AG04450 (cell line): ENCODE data around the gene ATG16L1. TPM values are rescaled to one million over a fixed set of nuclear protein-coding genes. Genes with fewer than 3 reads are reported as not detected.
"Not testable (repeated sequence)": the region's sequence is repeated elsewhere in the genome, so short reads cannot be mapped to it uniquely, and the experiment has no call there.

ENCODE experiments used
- CTCF ChIA-PET: fragments of 300-600, 350-600 bp; formaldehyde crosslinking; extraction: SDS; loops from one replicate; lab custom pipeline; 2022; ENCODE audit warnings: antibody characterized with exemption, inconsistent platforms; lab: Charles Lee
- POLR2A ChIA-PET: fragments of 350-600 bp; formaldehyde crosslinking; extraction: SDS; loops from one replicate; lab custom pipeline; 2021; ENCODE audit warnings: antibody characterized with exemption, inconsistent platforms; lab: Yijun Ruan, JAX
- DNase-seq: peaks from one replicate; pipeline ENCODE4 v3.0.0-alpha.2; 2011; ENCODE audit warnings: low read depth, low spot score
- H3K27ac ChIP-seq: one replicate; pipeline ENCODE4 v1.5.1; 2012; ENCODE audit warnings: low read depth, low read length, control low read depth
- H3K27me3 ChIP-seq: one replicate; pipeline ENCODE4 v1.6.0; 2012; ENCODE audit warnings: low read length; ENCODE audit not compliant: control insufficient read depth, insufficient read depth
- H3K4me3 ChIP-seq: 2 replicates; pipeline ENCODE4 v1.5.1; 2011; ENCODE audit warnings: mild to moderate bottlenecking, low read depth, low read length, control low read depth
- H3K9me3 ChIP-seq: 2 replicates; pipeline ENCODE4 v1.5.1; 2012; ENCODE audit warnings: low read length; ENCODE audit not compliant: control insufficient read depth, insufficient read depth
- polyA plus RNA-seq: library from polyadenylated mRNA; depleted of rRNA; stranded (reverse); fragments of >200 nt; gene quantifications from 2 replicates; pipeline ENCODE4 v1.2.3, GENCODE V29; 2011
- TF ChIP-seq, protein P1 (sequence below): IDR thresholded peaks from 2 replicates; pipeline ENCODE4 v1.5.1; 2011; ENCODE audit warnings: low read depth, low read length, control low read depth, inconsistent platforms

Gene ATG16L1
- polyA plus RNA-seq, 1 experiment: 32.8 TPM

DNA sequence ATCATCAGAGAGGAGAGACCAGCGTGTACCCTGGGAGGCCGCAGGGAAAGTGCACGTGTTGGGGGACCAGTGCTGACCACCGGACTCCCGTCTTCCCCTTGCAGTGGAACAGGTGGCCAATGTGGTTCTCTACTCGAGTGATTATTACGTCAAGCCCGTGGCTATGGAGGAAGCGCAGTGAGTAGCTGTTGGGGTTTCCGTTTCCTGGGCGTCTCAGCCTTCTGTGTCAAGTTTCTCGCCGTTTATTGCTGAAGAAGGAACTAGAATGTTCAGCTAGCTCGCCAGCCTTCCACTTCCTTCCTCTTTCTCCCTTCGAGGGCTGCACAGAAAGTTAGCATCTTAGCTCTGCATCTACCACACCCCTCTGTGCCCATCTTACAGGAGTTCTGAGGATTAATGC lies 80.1 kb downstream of the ATG16L1 start:
- POLR2A ChIA-PET: no interaction called here
- no peak for DNase-seq
- TF ChIP-seq, protein P1, sequence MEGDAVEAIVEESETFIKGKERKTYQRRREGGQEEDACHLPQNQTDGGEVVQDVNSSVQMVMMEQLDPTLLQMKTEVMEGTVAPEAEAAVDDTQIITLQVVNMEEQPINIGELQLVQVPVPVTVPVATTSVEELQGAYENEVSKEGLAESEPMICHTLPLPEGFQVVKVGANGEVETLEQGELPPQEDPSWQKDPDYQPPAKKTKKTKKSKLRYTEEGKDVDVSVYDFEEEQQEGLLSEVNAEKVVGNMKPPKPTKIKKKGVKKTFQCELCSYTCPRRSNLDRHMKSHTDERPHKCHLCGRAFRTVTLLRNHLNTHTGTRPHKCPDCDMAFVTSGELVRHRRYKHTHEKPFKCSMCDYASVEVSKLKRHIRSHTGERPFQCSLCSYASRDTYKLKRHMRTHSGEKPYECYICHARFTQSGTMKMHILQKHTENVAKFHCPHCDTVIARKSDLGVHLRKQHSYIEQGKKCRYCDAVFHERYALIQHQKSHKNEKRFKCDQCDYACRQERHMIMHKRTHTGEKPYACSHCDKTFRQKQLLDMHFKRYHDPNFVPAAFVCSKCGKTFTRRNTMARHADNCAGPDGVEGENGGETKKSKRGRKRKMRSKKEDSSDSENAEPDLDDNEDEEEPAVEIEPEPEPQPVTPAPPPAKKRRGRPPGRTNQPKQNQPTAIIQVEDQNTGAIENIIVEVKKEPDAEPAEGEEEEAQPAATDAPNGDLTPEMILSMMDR: no peak

DNA sequence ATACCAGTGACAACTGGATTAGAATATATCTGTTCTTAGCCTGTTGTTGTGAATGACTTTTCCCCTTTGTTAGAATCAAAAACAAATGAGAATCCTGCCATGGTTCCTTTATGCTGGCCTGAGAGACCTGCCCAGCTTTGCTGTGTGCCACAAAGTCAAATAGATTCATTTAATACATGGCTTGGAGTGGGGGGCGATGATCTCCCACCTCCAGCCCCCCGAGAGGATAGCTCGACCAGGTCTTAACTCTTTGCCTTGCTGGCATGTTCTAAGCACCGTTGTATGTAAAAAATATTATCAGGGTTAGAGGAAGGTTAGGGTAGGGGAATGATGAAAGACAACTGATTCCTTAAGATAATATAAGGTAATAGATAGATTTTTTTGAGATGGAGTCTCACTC lies 80.7 kb downstream of the ATG16L1 start:
- POLR2A ChIA-PET: no interaction called here

More for the DNA sequence above, 80.1 kb downstream of the ATG16L1 start:
- CTCF ChIA-PET: interaction anchor here (0.8 to 1.5 kb wide), 2 partner anchors 22 kb away, joined by 3 read pairs; no protein-coding TSS in a partner anchor
- Histone ChIP-seq H3K27ac (no peak overlapping the region), H3K4me3 (no peak overlapping the region), H3K9me3 (no peaks in the 10 kb centered on the region; the same call in 1 of the 2 replicates), H3K27me3 (peaks cover 13% of the 10 kb centered on the region)

DNA sequence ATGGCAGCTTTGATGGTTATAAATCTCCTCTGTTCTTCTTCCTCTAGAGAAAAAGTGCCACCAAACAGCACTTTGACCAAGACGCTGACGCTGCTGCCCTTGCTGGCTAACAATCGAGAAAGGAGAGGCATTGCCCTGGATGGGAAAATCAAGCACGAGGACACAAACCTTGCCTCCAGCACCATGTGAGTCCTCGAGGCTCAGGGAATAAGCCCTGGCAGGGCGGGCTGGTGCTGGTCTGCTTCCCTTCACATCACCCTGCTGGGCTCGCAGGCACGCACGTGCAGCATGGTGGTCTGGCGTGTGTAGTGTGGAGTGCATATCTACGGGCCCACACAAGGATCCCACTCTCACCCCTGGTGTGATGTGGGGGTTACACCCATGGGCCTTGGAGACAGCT lies 83.4 kb downstream of the ATG16L1 start:
- DNase-seq: no peak
- POLR2A ChIA-PET: no interaction called here
- Histone ChIP-seq H3K27me3 (peaks cover 20% of the 10 kb centered on the region), H3K27ac (no peak overlapping the region), H3K9me3 (no peaks in the 10 kb centered on the region), H3K4me3 (no peak overlapping the region)
- TF ChIP-seq, protein P1: no peak
- CTCF ChIA-PET: no interaction called here

More for the DNA sequence above, 80.7 kb downstream of the ATG16L1 start:
- H3K9me3 ChIP-seq: no peaks in the 10 kb centered on the region; the same call in 1 of the 2 replicates
- peaks cover 13% of the 10 kb centered on the region for H3K27me3 ChIP-seq
- no peak for DNase-seq
- TF ChIP-seq, protein P1: no peak
- no peak overlapping the region for H3K4me3 ChIP-seq
- CTCF ChIA-PET: interaction anchor here (0.8 kb wide), 1 partner anchor 21 kb away, joined by 3 read pairs; no protein-coding TSS in a partner anchor
- no peak overlapping the region for H3K27ac ChIP-seq

DNA sequence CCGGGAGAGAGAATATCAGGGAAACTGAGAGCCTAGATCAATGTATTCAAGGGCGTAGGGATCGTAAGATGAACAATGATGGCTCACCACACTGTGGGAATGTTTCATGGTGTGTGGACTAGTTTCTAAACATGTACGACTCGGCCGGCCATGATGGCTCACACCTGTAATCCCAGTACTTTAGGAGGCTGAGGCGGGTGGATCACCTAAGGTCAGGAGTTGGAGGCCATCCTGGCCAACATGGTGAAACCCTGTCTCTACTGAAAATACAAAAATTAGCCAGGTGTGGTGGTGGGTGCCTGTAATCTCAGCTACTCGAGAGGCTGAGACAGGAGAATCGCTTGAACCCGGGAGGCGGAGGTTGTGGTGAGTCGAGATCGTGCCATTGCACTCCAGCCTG lies 84.6 kb downstream of the ATG16L1 start:
- H3K9me3 ChIP-seq, DNase-seq, H3K4me3 ChIP-seq, H3K27ac ChIP-seq, POLR2A ChIA-PET: not testable (repeated sequence)
- CTCF ChIA-PET: interaction anchor here (0.7 to 1.4 kb wide), 2 partner anchors 15 to 784 kb away, joined by 3 read pairs; no protein-coding TSS in a partner anchor
- H3K27me3 ChIP-seq: peaks cover 20% of the 10 kb centered on the region

DNA sequence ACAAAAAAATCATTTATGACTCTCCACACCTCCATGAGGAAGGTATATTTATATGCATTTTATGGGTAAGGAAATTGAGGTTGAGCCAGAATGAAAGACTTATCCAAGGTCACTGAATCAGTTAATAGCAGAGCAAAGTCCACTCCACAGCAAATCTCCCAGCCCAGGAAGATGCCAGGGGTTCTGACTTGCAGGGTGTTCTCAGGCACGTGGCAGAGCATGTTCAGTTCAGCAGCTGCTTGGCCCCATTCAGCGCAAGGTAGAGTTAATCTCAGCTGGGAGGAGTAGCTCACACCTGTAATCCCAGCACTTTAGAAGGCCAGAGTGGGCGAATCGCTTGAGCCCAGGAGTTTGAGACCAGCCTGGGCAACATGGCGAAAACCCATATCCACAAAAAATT lies 85.1 kb downstream of the ATG16L1 start:
- no peak overlapping the region for H3K27ac ChIP-seq
- no peak overlapping the region for H3K4me3 ChIP-seq
- TF ChIP-seq, protein P1: no peak
- H3K9me3 ChIP-seq: no peaks in the 10 kb centered on the region
- ChIA-PET POLR2A (no interaction called here), CTCF (interaction anchor here (0.7 to 1.4 kb wide), 3 partner anchors 15 to 784 kb away, joined by 3 read pairs; no protein-coding TSS in a partner anchor)
- peaks cover 20% of the 10 kb centered on the region for H3K27me3 ChIP-seq
- DNase-seq: no peak
